Testis (tissue), 3 donors: ENCODE data around the gene HAO2. TPM values are rescaled to one million over a fixed set of nuclear protein-coding genes. Genes with fewer than 3 reads are reported as not detected.

Experiments used
- DNase-seq: peaks from one replicate; pipeline ENCODE4 v3.0.0-alpha.2; 2019
- H3K27ac ChIP-seq, 2 donors: fragments of 200-600 bp; sonication (generic); one replicate each; pipeline ENCODE4 v1.5.1; 2019
- H3K27me3 ChIP-seq: fragments of 200-600 bp; sonication (generic); one replicate; pipeline ENCODE4 v1.5.1; 2019
- H3K36me3 ChIP-seq: fragments of 200-600 bp; sonication (generic); one replicate; pipeline ENCODE4 v1.5.1; 2017; ENCODE audit warnings: low read depth; ENCODE audit errors: missing control alignments
- H3K4me1 ChIP-seq: fragments of 200-600 bp; sonication (generic); one replicate; pipeline ENCODE4 v1.5.1; 2019
- H3K4me3 ChIP-seq, 2 donors: fragments of 200-600 bp; sonication (generic); one replicate each; pipeline ENCODE4 v1.5.1; 2017 to 2019
- H3K9me3 ChIP-seq: fragments of 200-600 bp; sonication (generic); one replicate; pipeline ENCODE4 v1.5.1; 2017
- POLR2A ChIP-seq: fragments of 450-650 bp; IDR thresholded peaks from one replicate; pipeline ENCODE4 v1.6.1; 2017; ENCODE audit warnings: antibody characterized with exemption, mild to moderate bottlenecking, moderate library complexity
- WGBS, 2 donors: methylation state at CpG; one replicate each; pipeline ENCODE4 v1.1.5; 2018; 5-methylcytosine and 5-hydroxymethylcytosine counted together
- intact Hi-C: fragments of 100-400 bp; cut with DNase I; formaldehyde crosslinking; loops from one replicate; pipeline ENCODE4 v1.15.1; 2023; ENCODE audit warnings: low total_unique reads
- polyA plus RNA-seq: library from polyadenylated mRNA; stranded (reverse); fragments of 350-450 nt; fragmentation: Illumina TruSeq; extraction: RNeasy Lipid Tissue Mini Kit (QIAGEN cat#74804); gene quantifications from one replicate; pipeline ENCODE4 v1.2.3, GENCODE V29; 2014; ENCODE audit warnings: low read depth, low replicate concordance; ENCODE audit not compliant: insufficient read depth
- total RNA-seq, 2 donors: library from RNA; depleted of rRNA; stranded (reverse); fragments of >200 nt; gene quantifications; one replicate each; pipeline ENCODE4 v1.2.3, GENCODE V29; 2016
- TF ChIP-seq, protein P1 (sequence below), 3 experiments: fragments of 450-650 bp in 2 of 3; fragments of 200-600 bp in 1 of 3; sonication (generic) in 1 of 3; IDR thresholded peaks; one replicate each; pipeline ENCODE4 v1.5.1; 2016 to 2019; ENCODE audit warnings: antibody characterized with exemption in 3 of 3, mild to moderate bottlenecking in 2 of 3, moderate library complexity in 1 of 3

Gene HAO2
- total and polyA plus RNA-seq, 3 donors from 2014 or later = not detected

DNA sequence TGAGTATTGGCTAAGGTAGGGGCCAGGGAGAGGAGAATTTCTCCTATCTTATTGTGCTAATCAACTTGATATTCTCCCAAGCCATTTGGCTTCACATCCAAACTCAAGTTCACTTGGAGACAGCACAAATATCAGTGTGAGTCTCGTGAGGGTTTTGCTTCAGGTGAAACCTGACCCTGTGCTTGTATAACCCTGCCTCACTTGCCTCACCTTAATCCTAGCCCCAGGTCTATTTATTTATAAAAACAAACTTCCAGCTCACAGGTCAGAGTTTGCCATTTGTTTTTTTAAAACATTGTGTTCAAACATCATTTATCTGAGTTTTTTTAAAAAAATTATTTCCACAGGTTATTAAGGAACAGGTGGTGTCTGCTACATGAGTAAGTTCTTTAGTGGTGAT is 19.9 kb downstream of the HAO2 start:
- Histone ChIP-seq H3K4me1 (no peaks in the 10 kb centered on the region), H3K4me3 (no peak overlapping the region), H3K27me3 (no peaks in the 10 kb centered on the region), H3K9me3 (no peaks in the 10 kb centered on the region), H3K27ac (no peak overlapping the region), H3K36me3 (no peaks in the 10 kb centered on the region)
- intact Hi-C loops = no loop called here
- no peak for TF ChIP-seq POLR2A
- TF ChIP-seq, protein P1, sequence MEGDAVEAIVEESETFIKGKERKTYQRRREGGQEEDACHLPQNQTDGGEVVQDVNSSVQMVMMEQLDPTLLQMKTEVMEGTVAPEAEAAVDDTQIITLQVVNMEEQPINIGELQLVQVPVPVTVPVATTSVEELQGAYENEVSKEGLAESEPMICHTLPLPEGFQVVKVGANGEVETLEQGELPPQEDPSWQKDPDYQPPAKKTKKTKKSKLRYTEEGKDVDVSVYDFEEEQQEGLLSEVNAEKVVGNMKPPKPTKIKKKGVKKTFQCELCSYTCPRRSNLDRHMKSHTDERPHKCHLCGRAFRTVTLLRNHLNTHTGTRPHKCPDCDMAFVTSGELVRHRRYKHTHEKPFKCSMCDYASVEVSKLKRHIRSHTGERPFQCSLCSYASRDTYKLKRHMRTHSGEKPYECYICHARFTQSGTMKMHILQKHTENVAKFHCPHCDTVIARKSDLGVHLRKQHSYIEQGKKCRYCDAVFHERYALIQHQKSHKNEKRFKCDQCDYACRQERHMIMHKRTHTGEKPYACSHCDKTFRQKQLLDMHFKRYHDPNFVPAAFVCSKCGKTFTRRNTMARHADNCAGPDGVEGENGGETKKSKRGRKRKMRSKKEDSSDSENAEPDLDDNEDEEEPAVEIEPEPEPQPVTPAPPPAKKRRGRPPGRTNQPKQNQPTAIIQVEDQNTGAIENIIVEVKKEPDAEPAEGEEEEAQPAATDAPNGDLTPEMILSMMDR (IDR thresholded peaks at IDR 0.05) = no peak
- 73 to 84% methylated on average over 1 of the region's 1 CpG for WGBS, 2 donors
- no peak for DNase-seq

DNA sequence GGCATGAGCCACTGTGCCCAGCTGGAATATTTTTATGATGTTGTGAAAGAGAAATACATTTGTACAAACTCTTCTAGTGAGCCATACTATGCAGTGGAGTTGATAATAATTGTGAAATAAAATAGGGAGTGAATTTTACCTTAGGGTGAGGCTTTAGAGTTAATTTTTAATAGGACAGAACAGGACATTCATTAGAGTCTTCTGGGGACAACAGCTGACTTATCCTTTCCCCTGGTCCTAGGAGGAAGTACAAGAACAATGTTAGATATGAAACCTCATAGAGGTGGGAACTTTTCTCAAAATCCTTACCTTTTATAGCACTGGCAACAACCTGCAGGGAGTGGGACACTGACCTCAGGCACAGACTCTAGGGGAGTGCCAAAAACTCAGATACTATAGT is 21.9 kb downstream of the HAO2 start:
- Histone ChIP-seq H3K27ac (no peak overlapping the region), H3K4me3 (no peak overlapping the region), H3K4me1 (no peaks in the 10 kb centered on the region), H3K9me3 (no peaks in the 10 kb centered on the region), H3K36me3 (no peaks in the 10 kb centered on the region), H3K27me3 (no peaks in the 10 kb centered on the region)
- TF ChIP-seq, protein P1 (IDR thresholded peaks at IDR 0.05) = no peak
- intact Hi-C loops = no loop called here
- DNase-seq = no peak

DNA sequence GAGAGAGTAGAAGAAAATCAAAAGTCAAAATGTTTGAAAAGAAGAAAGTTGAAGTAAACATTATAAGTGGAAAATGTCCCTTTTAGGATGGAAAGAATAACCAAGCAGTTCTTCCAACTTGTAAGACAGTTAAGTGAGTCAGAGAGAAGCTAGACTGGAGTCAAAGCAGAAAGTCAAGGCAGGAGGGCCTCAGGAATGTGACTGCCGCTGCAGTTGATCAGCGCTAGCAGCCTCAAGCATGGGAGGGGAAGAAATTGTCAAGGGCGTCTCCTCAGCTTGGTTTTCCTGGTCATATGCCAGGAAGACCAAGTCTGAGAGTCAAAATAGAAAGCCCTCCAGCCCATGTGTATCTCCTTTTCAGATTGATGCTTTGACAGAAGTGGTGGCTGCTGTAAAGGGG is 23.2 kb downstream of the HAO2 start:
- H3K36me3 ChIP-seq = no peaks in the 10 kb centered on the region
- TF ChIP-seq, protein P1 (IDR thresholded peaks at IDR 0.05) = no peak
- TF ChIP-seq POLR2A = no peak
- H3K4me1 ChIP-seq = no peaks in the 10 kb centered on the region
- DNase-seq = no peak
- no peak overlapping the region for H3K4me3 ChIP-seq
- H3K9me3 ChIP-seq = no peaks in the 10 kb centered on the region
- no peaks in the 10 kb centered on the region for H3K27me3 ChIP-seq
- H3K27ac ChIP-seq = no peak overlapping the region
- 74 to 79% methylated on average over 3 of the region's 3 CpGs for WGBS, 2 donors
- intact Hi-C loops = no loop called here

DNA sequence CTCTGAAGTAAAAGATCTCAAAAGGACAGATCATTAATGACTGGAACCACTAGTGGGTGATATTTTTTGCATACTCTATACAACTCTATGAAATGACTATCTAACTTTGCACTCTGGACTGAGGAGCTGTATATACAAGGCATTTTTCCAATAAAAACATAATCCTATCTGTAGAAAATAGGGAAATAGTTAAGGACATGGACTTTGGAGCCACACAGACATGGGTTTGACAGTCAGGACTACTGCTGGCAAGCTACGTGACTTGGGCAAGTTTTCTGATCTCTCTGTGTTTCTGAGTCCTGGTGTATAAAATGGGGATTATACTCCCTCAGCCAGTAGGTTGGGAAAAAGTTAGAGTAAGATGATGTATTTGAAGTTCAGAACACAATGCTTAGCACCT is 25.5 kb downstream of the HAO2 start:
- Histone ChIP-seq H3K4me3 (no peak overlapping the region), H3K27ac (no peak overlapping the region), H3K9me3 (no peaks in the 10 kb centered on the region), H3K36me3 (no peaks in the 10 kb centered on the region), H3K27me3 (no peaks in the 10 kb centered on the region), H3K4me1 (no peaks in the 10 kb centered on the region)
- TF ChIP-seq, protein P1 (IDR thresholded peaks at IDR 0.05) = no peak
- TF ChIP-seq POLR2A = no peak
- intact Hi-C loops = no loop called here
- no peak for DNase-seq
- WGBS, 2 donors = 92 to 97% methylated on average over 1 of the region's 1 CpG

DNA sequence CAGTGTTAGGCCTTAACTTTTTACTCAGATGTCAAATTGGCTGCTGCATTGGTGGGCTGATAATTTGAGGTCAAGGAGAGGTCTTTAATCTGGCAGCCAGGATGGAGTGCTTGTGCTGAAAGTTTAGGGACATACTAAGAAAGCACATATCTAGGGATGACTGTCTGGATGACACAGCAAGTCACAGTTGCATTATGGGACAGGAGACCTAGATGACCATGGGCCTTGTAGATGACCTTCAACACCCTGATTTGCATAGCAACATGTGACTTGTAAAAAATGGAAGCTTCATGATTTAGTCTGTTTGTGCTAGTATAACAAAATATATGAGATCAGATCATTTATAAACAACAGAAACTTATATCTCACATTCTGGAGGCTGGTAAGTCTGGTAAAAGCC is 28.4 kb downstream of the HAO2 start:
- TF ChIP-seq, protein P1 (IDR thresholded peaks at IDR 0.05) = no peak
- TF ChIP-seq POLR2A = no peak
- Histone ChIP-seq H3K4me1 (no peaks in the 10 kb centered on the region), H3K9me3 (no peaks in the 10 kb centered on the region), H3K36me3 (no peaks in the 10 kb centered on the region), H3K27ac (no peak overlapping the region), H3K4me3 (no peak overlapping the region), H3K27me3 (no peaks in the 10 kb centered on the region)
- intact Hi-C loops = no loop called here
- no peak for DNase-seq
